Fibroblast of lung (primary cell): ENCODE measurements around the gene DOK4. TPM values are rescaled to one million over a fixed set of nuclear protein-coding genes. Genes with fewer than 3 reads are reported as not detected.

Experiments used
- DNase-seq, 2 donors: peaks; one replicate each; pipeline versions ENCODE4 v3.0.0 to v3.0.0-alpha.2; 2010; ENCODE audit warnings: low read depth in 2 of 2
- H2AFZ ChIP-seq: 2 replicates; pipeline ENCODE4 v1.5.1; 2012; ENCODE audit warnings: low read length, control low read depth, inconsistent platforms
- H3K27ac ChIP-seq: 2 replicates; pipeline ENCODE4 v1.5.1; 2011; ENCODE audit warnings: low read length, control low read depth; ENCODE audit not compliant: insufficient read depth
- H3K27me3 ChIP-seq: 2 replicates; pipeline ENCODE4 v1.5.1; 2011; ENCODE audit warnings: mild to moderate bottlenecking, low read length; ENCODE audit not compliant: control insufficient read depth, insufficient read depth
- H3K36me3 ChIP-seq: 2 replicates; pipeline ENCODE4 v1.5.1; 2011; ENCODE audit warnings: low read length; ENCODE audit not compliant: control insufficient read depth, insufficient read depth
- H3K4me1 ChIP-seq: 2 replicates; pipeline ENCODE4 v1.5.1; 2011; ENCODE audit warnings: low read length; ENCODE audit not compliant: control insufficient read depth, insufficient read depth; ENCODE audit errors: extremely low read depth
- H3K4me2 ChIP-seq: 2 replicates; pipeline ENCODE4 v1.5.1; 2011; ENCODE audit warnings: low read length, control low read depth; ENCODE audit not compliant: insufficient read depth; ENCODE audit errors: extremely low read depth
- H3K4me3 ChIP-seq, 4 experiments: fragments of 200-600 bp in 1 of 4; sonication (generic) in 1 of 4; replicated peaks in 1 of 4; 2 replicates each; pipeline ENCODE4 v1.5.1; 2011 to 2016; ENCODE audit warnings: low read length in 4 of 4, low read depth in 3 of 4, mild to moderate bottlenecking in 3 of 4, control low read depth in 2 of 4, inconsistent platforms in 1 of 4, mixed read lengths in 1 of 4; ENCODE audit not compliant: insufficient read depth in 1 of 4; ENCODE audit errors: control extremely low read depth in 1 of 4
- H3K79me2 ChIP-seq: 2 replicates; pipeline ENCODE4 v1.5.1; 2012; ENCODE audit warnings: mild to moderate bottlenecking, low read length, inconsistent platforms; ENCODE audit not compliant: control insufficient read depth, insufficient read depth
- H3K9ac ChIP-seq: 2 replicates; pipeline ENCODE4 v1.5.1; 2011; ENCODE audit warnings: mild to moderate bottlenecking, low read length, control low read depth; ENCODE audit not compliant: insufficient read depth
- H3K9me3 ChIP-seq: 2 replicates; pipeline ENCODE4 v1.5.1; 2012; ENCODE audit warnings: low read depth, low read length; ENCODE audit not compliant: control insufficient read depth, insufficient read depth
- H4K20me1 ChIP-seq: 2 replicates; pipeline ENCODE4 v1.5.1; 2011; ENCODE audit warnings: low read length; ENCODE audit not compliant: control insufficient read depth, insufficient read depth; ENCODE audit errors: extremely low read depth
- EZH2 ChIP-seq: IDR thresholded peaks from 2 replicates; pipeline ENCODE4 v1.5.1; 2012; ENCODE audit warnings: low read length, control low read depth, mild to moderate bottlenecking; ENCODE audit errors: missing control alignments
- polyA plus RNA-seq, 2 donors: library from polyadenylated mRNA; depleted of rRNA in 1 of 2; stranded (reverse) in 1 of 2; unstranded in 1 of 2; fragments of >200 nt; gene quantifications; 2 replicates each; pipeline ENCODE4 v1.2.1, GENCODE V29; 2011 to 2012; ENCODE audit warnings: missing spikeins in 1 of 2
- total RNA-seq: library from RNA; depleted of rRNA; stranded (reverse); fragments of >200 nt; gene quantifications from 2 replicates; pipeline ENCODE4 v1.2.1, GENCODE V29; 2014
- TF ChIP-seq, protein P1 (sequence below), 2 donors: IDR thresholded peaks in 1 of 2; conservative IDR thresholded peaks in 1 of 2; 1 replicate in 1 of 2; 2 replicates in 1 of 2; pipeline ENCODE4 v1.5.1; 2011 to 2012; ENCODE audit warnings: low read length in 2 of 2, control low read depth in 1 of 2, inconsistent platforms in 1 of 2, low read depth in 1 of 2, mild to moderate bottlenecking in 1 of 2

The DOK4 gene
- total and polyA plus RNA-seq, 2 donors (not counting 1 experiment from before 2014, with no cell fraction given): 12.6 to 15.0 TPM

- Histone ChIP-seq H3K4me2 (no peak overlapping the region), H3K4me3 (no peak overlapping the region), H2AFZ (no peak overlapping the region), H3K9ac (no peak overlapping the region), H3K79me2 (no peaks in the 10 kb centered on the region), H3K4me1 (peaks cover 11% of the 10 kb centered on the region), H3K27ac (no peak overlapping the region), H3K9me3 (no peaks in the 10 kb centered on the region), H4K20me1 (no peaks in the 10 kb centered on the region), H3K27me3 (no peaks in the 10 kb centered on the region), H3K36me3 (no peaks in the 10 kb centered on the region)
- no peak for DNase-seq
- TF ChIP-seq, protein P1, sequence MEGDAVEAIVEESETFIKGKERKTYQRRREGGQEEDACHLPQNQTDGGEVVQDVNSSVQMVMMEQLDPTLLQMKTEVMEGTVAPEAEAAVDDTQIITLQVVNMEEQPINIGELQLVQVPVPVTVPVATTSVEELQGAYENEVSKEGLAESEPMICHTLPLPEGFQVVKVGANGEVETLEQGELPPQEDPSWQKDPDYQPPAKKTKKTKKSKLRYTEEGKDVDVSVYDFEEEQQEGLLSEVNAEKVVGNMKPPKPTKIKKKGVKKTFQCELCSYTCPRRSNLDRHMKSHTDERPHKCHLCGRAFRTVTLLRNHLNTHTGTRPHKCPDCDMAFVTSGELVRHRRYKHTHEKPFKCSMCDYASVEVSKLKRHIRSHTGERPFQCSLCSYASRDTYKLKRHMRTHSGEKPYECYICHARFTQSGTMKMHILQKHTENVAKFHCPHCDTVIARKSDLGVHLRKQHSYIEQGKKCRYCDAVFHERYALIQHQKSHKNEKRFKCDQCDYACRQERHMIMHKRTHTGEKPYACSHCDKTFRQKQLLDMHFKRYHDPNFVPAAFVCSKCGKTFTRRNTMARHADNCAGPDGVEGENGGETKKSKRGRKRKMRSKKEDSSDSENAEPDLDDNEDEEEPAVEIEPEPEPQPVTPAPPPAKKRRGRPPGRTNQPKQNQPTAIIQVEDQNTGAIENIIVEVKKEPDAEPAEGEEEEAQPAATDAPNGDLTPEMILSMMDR (conservative IDR thresholded peaks at IDR 0.05 in 1 of 2, IDR thresholded peaks at IDR 0.05 in 1 of 2; ENCODE audit: low read depth in 1 of 2, low read length in 2 of 2): no peak
- no peak for TF ChIP-seq EZH2
These were observed 2.4 kb downstream of the DOK4 start for GRCh38 chr16:57483725-57484514.

DNA sequence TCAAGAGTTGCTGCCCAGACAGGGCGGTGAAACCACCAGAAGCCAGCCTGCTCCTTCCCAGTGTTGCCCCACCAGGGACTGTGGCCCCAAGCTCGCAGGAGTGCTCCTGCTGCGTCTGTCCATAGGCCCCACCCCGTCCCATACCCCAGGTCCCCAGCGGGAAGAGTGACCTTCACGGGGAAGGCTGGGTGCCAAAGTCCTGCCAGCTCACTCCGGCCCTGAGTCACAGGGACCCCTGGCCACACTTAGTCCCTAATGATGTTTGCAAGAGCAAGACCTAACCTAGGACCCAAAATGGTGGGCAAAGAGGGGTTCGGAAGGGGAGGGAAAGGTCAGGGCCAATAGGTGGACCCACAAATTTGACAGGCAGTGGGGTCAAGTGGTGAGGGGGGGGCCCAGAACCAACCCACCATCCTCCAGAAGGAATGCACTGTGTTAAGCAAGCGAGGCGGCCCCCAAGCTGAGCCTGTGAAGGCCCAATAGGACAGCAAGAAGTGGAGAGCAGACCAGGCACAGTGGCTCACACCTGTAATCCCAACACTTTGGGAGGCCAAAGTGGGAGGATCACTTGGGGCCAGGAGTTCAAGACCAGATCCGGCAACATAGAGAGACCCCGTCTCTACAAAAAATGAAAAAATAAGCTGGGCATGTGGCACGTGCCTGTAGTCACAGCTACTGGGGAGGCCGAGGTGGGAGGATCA, 3.3 kb downstream of the DOK4 start:
- no peaks in the 10 kb centered on the region for H3K27me3 ChIP-seq
- no peaks in the 10 kb centered on the region for H3K79me2 ChIP-seq
- H2AFZ ChIP-seq: no peak overlapping the region
- no peak for TF ChIP-seq EZH2
- TF ChIP-seq, protein P1 (conservative IDR thresholded peaks at IDR 0.05 in 1 of 2, IDR thresholded peaks at IDR 0.05 in 1 of 2; ENCODE audit: low read depth in 1 of 2, low read length in 2 of 2): no peak
- H3K4me1 ChIP-seq: peaks cover 16% of the 10 kb centered on the region
- H3K9ac ChIP-seq: no peak overlapping the region
- no peaks in the 10 kb centered on the region for H3K36me3 ChIP-seq
- no peaks in the 10 kb centered on the region for H4K20me1 ChIP-seq
- H3K9me3 ChIP-seq: no peaks in the 10 kb centered on the region
- no peak overlapping the region for H3K4me3 ChIP-seq
- no peak overlapping the region for H3K27ac ChIP-seq
- H3K4me2 ChIP-seq: no peak overlapping the region
- DNase-seq: no peak

DNA sequence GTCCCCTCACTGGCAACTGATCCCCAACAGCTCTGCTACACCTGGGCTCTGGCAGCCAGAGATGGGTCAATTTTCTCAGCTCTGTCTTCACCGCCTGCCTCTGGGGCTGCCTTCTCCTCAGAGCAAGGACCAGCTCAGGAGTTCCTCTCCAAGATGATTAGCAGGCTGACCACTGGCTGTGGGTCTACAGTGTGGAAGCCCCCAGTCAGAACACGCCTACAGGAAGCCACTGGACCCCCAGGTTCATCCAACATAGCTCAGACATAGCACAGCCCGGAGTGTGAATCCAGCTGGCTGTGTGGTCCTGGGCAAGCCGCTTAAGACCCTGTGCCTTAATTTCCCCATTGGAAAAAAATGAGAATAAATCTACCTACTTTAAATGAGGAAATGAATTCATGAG, 4.9 kb downstream of the DOK4 start:
- no peak overlapping the region for H3K9ac ChIP-seq
- H4K20me1 ChIP-seq: no peaks in the 10 kb centered on the region
- H3K4me1 ChIP-seq: peaks cover 16% of the 10 kb centered on the region
- H3K4me2 ChIP-seq: no peak overlapping the region
- H3K79me2 ChIP-seq: no peaks in the 10 kb centered on the region
- H3K9me3 ChIP-seq: no peaks in the 10 kb centered on the region
- DNase-seq: no peak
- H2AFZ ChIP-seq: no peak overlapping the region
- TF ChIP-seq, protein P1 (conservative IDR thresholded peaks at IDR 0.05 in 1 of 2, IDR thresholded peaks at IDR 0.05 in 1 of 2; ENCODE audit: low read depth in 1 of 2, low read length in 2 of 2): no peak
- no peak for TF ChIP-seq EZH2
- no peak overlapping the region for H3K27ac ChIP-seq
- H3K4me3 ChIP-seq: no peak overlapping the region
- H3K36me3 ChIP-seq: no peaks in the 10 kb centered on the region
- no peaks in the 10 kb centered on the region for H3K27me3 ChIP-seq
